Left cardiac atrium (tissue), 4 donors: Measurements from ENCODE around the gene PRX. TPM values are rescaled to one million over a fixed set of nuclear protein-coding genes. Genes with fewer than 3 reads are reported as not detected.
"Not testable (repeated sequence)": the region's sequence is repeated elsewhere in the genome, so short reads cannot be mapped to it uniquely, and the experiment has no call there.

Source experiments
- ATAC-seq, 2 donors: fragments of 200-7000 bp; cut with Tn5 transposase; one replicate each; pipeline ENCODE4 v1.9.1; 2020; ENCODE audit warnings: mild to moderate bottlenecking in 2 of 2, moderate library complexity in 2 of 2
- DNase-seq: peaks from one replicate; pipeline ENCODE4 v3.0.0-alpha.2; 2020
- intact Hi-C, 2 donors: fragments of 100-400 bp; cut with DNase I; formaldehyde crosslinking; loops; one replicate each; pipeline versions ENCODE4 v1.14.1 to v1.15.1; 2022 to 2023
- total RNA-seq, 2 donors: library from RNA; stranded (reverse); fragmentation: NEBNext Ultra II Directional; extraction: Animal tissue kit (Norgen Biotek cat#: 25700); gene quantifications; one replicate each; pipeline ENCODE4 v1.2.1, GENCODE V29; 2021
- donor health status: DM: no; HTN: yes; CAD: no.
- donor health status: DM: no; HTN: yes; CAD: no; lungs with severe emphysema.
- donor health status: DM: yes; HTN: yes; CAD: no.
- donor health status: Dilated cardiomyopathy.

Gene PRX
- total RNA-seq, 2 donors from 2014 or later: 2.8 to 3.6 TPM

GRCh38 chr19:40419780-40420179 lies 6.6 kb upstream of the PRX start:
- no peak for DNase-seq
- intact Hi-C loops: loop anchor here in 1 of 2 donors (5.0 kb wide), 1 partner anchor 77 kb away; no protein-coding TSS in a partner anchor
- ATAC-seq: no peak

GRCh38 chr19:40419066-40419612 lies 6.0 kb upstream of the PRX start:
- DNase-seq (no peak), ATAC-seq (no peak)
- intact Hi-C loops: no loop called here

DNA sequence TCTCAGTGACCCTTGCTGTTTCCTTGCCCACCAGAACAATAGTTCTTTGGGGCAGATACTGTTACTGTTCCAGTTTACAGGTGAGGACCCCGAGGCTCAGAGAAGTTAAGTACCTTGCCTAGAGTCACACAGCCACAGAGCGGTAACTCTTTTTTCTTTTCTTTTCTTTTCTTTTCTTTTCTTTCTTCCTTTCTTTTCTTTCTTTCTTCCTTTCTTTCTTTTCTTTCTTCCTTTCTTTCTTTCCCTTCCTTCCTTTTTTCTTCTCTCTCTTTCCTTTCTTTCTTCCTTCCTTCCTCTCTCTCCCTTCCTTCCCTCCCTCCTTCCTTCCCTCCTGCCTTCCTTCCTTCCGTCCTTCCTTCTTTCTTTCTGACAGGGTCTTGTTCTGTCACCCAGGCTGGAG lies 4.9 kb upstream of the PRX start:
- ATAC-seq (no peak), DNase-seq (no peak)
- intact Hi-C loops: no loop called here

- ATAC-seq (no peak), DNase-seq (no peak)
- intact Hi-C loops: no loop called here
These were observed 4.4 kb upstream of the PRX start for GRCh38 chr19:40417643-40417981.

GRCh38 chr19:40416918-40417642 lies 3.9 kb upstream of the PRX start:
- DNase-seq (peak; percentile 72), ATAC-seq (peak; percentile 5 to 9)
- intact Hi-C loops: no loop called here

DNA sequence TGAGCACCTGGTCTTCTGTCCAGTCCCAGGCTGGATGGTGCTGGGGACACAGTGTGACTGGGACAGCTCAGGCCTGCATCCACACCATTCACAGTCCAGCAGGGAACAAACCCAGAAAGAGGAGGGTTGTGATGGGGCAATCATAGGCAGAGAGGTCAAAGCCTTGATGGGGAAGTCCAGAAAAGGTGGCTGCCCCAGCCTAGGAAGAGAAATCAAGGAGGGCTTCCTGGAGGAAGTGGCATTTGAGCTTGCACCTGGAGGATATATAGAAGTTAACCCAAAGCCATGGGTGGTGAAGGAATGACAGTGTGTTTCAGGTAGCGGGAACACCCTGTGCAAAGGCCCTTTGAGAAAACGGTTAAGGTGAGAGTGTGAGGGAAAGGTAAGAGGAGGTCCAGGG lies 2.6 kb upstream of the PRX start:
- intact Hi-C loops: no loop called here
- ATAC-seq (no peak), DNase-seq (no peak)

DNA sequence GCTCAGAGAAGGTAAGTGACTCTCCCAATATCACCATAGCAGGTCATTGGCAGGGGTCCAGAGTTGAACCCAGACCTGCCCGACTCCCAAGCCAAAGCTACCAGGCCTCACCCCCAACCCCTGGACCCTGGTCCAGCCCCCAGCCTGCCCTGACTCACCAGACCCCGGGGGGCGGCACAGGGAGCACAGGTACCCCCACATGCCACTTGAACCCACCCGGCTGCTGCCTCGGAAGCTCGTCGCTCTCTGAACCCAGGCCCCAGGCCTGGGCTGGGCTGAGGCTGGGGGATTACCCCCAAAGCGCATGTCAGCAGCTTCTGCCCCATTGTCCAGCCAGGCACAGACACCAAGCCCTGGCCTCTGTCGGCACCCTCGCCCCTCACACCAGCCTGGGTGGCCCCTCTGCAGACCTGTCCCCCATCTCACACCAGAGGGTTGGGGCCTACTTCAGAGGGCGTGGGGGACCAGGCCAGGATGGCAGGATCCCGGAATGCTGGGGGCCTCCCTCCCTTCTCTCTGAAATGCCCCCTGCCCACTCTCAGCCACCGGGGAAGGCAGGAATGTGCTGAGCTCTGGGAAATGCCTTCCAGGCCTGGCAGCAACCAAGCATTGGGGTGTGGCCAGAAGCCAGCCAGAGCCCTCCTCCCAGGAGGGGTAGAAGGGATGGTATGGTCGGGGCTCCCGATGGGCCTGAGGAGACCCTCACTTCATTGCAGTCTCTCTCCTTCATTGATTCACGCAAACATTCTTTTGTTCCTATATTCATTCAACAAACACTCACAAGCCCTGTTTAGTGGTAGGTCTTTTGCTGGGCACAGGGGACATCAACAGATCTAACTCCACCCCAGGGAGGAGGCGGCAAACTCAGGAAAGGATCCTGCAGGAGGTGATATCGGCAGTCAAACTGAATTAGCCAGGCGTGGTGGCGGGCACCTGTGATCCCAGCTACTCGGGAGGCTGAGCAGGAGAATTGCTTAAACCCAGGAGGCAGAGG lies 1.7 kb upstream of the PRX start:
- peak in 1 of 2 donors; percentile 24 for ATAC-seq
- no peak for DNase-seq
- intact Hi-C loops: no loop called here

DNA sequence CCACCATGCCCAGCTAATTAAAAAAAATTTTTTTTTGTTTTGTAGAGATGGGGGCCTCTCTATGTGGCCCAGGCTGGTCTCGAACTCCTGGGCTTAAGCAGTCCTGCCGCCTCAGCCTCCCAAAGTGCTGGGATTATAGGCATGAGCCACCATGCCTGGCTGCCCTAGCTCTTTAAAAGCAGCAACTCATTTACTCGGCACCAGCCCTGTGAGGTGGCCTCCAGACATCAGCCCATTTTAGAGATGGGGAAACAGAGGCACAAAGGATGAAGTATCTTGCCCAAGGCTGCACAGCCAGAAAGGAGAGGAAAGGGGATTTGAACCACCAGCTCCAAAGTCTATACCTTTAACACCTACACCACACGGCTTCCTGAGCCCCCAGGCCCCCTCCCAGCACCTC lies 312 bp downstream of the PRX start:
- DNase-seq (no peak), ATAC-seq (no peak)
- intact Hi-C loops: no loop called here

DNA sequence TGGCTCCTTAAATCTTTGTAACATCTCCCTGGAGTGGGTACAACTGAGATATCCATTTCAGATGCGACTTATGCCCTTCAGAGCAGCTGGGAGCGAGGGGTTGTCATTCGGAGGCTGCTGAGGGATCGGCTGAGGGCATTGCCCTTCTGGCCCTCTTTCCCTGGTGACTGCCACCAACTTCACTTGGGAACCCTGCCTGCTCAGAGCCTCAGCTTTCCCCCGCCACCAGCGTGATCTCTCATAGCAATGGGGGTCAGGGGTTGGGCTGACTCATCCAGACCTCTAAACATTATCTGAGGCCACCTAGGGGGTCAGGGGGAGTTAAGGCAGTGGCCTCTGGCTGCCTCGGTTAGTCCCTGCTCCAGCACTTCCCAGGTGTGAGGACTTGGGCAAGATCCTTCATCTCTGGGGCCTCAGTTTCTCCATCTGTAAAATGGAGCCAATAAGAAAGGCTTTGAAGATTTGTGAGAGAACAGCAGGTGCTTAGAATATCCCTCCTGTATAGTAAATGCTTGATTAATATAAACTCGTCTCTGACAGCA lies 1.1 kb downstream of the PRX start:
- ATAC-seq (peak in 1 of 2 donors; percentile 4), DNase-seq (no peak)
- intact Hi-C loops: no loop called here

DNA sequence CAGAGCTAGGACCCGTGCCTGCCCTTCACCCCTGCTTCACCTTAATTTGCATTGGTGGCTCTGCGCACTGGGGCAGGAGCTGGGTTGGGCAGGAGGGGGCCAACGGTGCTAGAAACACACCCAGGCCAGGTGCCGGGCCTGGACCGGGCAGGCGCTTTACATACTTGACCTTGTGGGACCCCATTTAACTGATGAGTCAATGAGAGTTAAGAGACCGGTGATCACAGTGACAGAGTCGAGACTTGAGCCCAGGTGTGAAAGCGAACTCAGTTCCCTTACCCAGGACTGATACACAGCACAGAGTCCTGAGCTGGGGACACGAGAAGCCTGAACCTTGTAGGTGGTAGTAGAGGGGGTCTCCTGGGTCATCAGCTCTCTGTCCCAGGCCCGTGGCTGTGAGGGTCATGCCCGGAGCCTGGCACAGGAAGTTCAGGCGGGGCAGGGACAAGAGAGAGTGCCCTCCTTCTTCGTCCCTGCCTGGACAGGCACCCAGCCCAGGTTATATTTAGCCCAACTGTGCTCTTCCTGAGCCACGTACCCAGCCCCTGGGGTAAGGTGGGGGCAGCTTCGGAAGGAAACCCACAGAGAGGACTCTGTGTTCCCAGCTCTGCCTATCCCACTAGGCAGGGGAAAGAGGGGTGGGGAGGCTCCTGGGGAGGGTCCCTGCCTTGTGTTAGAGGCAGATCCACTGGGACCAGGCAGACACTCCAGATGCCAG lies 1.9 kb downstream of the PRX start:
- DNase-seq (peak; percentile 64), ATAC-seq (peak; percentile 90 to 92)
- intact Hi-C loops: no loop called here

DNA sequence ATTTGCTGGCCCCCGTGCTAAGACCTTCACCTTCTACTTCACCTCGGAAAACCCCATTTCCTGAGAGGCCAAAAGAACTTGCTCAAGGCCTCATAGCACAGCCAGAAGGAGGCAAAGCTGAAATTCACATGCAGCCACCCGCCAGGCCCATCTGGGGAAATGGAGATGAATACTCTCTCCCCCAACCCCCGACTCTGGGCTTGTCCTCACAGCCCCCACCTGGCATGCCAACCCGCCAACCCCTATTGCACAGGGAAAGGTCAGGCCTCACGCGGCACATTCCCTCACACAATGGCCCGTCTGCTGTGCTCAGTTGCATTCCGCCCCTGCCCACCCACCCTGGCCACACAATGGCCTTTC lies 3.2 kb downstream of the PRX start:
- intact Hi-C loops: no loop called here
- ATAC-seq (no peak), DNase-seq (no peak)

GRCh38 chr19:40408598-40408925 lies 4.6 kb downstream of the PRX start:
- intact Hi-C loops, DNase-seq, ATAC-seq: not testable (repeated sequence)

GRCh38 chr19:40407714-40408597 lies 5.2 kb downstream of the PRX start:
- ATAC-seq: no peak
- intact Hi-C loops: no loop called here
- DNase-seq: no peak

GRCh38 chr19:40403262-40403984 lies 9.8 kb downstream of the PRX start:
- DNase-seq: peak; percentile 93
- ATAC-seq: peak; percentile 93 to 97
- intact Hi-C loops: no loop called here

GRCh38 chr19:40400559-40400958 lies 12.6 kb downstream of the PRX start:
- intact Hi-C loops: no loop called here
- DNase-seq: no peak
- no peak for ATAC-seq

DNA sequence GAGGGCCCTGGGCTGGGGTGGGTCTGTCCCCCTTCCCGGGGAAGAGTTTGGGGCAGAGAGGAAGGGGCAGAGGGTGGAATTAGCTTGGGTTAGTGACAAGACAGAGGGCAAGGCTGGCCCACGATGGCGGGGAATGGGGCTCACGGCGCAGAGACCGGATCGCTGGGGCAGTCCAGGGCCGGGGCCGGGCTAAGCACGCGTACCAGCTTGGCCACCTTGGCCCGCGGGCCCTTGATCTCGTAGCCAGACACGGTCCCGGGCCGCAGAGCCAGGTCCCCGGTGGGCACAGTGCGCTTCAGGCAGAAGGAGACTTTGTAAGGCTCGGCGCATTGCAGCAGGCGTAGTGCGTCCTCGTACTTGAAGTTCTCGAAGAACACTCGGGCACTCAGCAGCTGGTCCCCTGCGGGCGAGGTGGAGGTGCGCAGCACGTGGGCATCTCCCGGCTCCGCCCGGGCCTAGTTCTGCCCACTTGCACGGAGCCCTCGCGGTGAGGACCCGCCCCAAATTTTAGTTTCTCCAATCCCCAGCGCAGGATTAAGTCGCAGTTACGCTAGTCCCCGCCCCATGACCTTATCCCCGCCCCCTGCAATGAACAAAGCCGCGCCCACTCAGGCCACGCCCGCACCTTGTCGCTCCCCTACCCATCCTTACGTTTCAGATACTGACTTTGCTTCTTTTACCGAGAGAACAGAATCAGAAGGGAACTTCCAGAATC lies 14.6 kb downstream of the PRX start:
- intact Hi-C loops: loop anchor here in 1 of 2 donors (5.0 kb wide), 1 partner anchor 41 kb away; no protein-coding TSS in a partner anchor
- ATAC-seq: peak; percentile 14 to 17
- DNase-seq: peak; percentile 61

- no peak for DNase-seq
These were observed 15.6 kb downstream of the PRX start for GRCh38 chr19:40397568-40397906.

More at GRCh38 chr19:40397568-40397906, 15.6 kb downstream of the PRX start:
- intact Hi-C loops: loop anchor here in 1 of 2 donors (5.0 kb wide), 1 partner anchor 40 kb away; no protein-coding TSS in a partner anchor
- no peak for ATAC-seq
